Muscle of leg (tissue), 11 donors: ENCODE measurements around the gene CDH23. TPM values are rescaled to one million over a fixed set of nuclear protein-coding genes. Genes with fewer than 3 reads are reported as not detected.
A peak's percentile ranks its signal among the peaks of the same experiment; 100 is the strongest.

ENCODE experiments used
- DNase-seq: peaks from one replicate; pipeline ENCODE4 v3.0.0; 2013
- H3K27ac ChIP-seq: one replicate; pipeline ENCODE4 v1.5.1; 2013; ENCODE audit warnings: mild to moderate bottlenecking, low read length, control low read depth
- H3K27me3 ChIP-seq: one replicate; pipeline ENCODE4 v1.6.1; 2013; ENCODE audit warnings: low read length; ENCODE audit not compliant: control insufficient read depth, insufficient read depth
- H3K36me3 ChIP-seq: one replicate; pipeline ENCODE4 v1.6.1; 2013; ENCODE audit warnings: low read length; ENCODE audit not compliant: control insufficient read depth, insufficient read depth
- H3K4me1 ChIP-seq: one replicate; pipeline ENCODE4 v1.6.1; 2013; ENCODE audit warnings: low read length; ENCODE audit not compliant: control insufficient read depth, insufficient read depth
- H3K4me3 ChIP-seq: one replicate; pipeline ENCODE4 v1.5.1; 2013; ENCODE audit warnings: low read length, control low read depth
- H3K9me3 ChIP-seq: replicated peaks from 2 replicates; pipeline ENCODE4 v1.6.1; 2013; ENCODE audit warnings: low read depth, low read length; ENCODE audit not compliant: control insufficient read depth
- WGBS: methylation state at CpG from one replicate; pipeline ENCODE4 v1.1.5; 2013; ENCODE audit warnings: missing lambda C conversion rate; ENCODE audit not compliant: insufficient coverage; 5-methylcytosine and 5-hydroxymethylcytosine counted together
- polyA plus RNA-seq, 8 donors: library from polyadenylated mRNA; unstranded; fragments of 120-200 nt; gene quantifications; one replicate each; pipeline versions ENCODE4 v1.2.1 to v1.2.3, GENCODE V29; 2013; ENCODE audit warnings: inconsistent platforms in 1 of 8, low replicate concordance in 1 of 8; ENCODE audit not compliant: insufficient read length in 8 of 8, insufficient read depth in 1 of 8
- total RNA-seq: library from RNA; stranded (reverse); fragments of 120-200 nt; gene quantifications from one replicate; pipeline ENCODE4 v1.2.4, GENCODE V29; 2013

CDH23 gene
- total and polyA plus RNA-seq, 9 donors: 3.4 to 5.7 (median 4.9) TPM

DNA sequence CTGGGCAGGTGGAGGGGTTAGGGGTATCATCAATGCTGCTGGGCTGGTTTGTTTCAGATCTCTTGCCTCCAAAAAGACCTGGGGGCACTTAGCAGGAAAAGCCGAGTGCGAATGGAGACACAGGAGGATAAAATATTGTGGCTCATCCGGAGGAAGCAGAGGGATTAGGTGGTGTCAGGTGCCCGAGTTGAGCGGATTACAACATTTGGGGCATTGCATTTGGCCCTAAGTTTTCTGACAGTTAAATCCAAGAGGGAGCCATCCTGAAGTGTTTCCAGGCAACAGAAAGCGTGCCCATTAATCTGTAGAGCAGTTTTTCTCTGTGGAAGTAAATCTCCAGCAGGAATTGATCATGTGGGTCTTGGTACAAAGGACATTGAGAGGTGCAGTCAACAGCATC is 85.9 kb downstream of the CDH23 start:
- Histone ChIP-seq H3K4me3 (no peak overlapping the region), H3K4me1 (no peaks in the 10 kb centered on the region), H3K9me3 (no peaks in the 10 kb centered on the region), H3K27me3 (peaks cover 18% of the 10 kb centered on the region), H3K27ac (no peak overlapping the region), H3K36me3 (no peaks in the 10 kb centered on the region)
- DNase-seq: no peak
- 77% methylated on average over 6 of the region's 6 CpGs for WGBS

- Histone ChIP-seq H3K27me3 (peaks cover 18% of the 10 kb centered on the region), H3K9me3 (peaks cover 3% of the 10 kb centered on the region), H3K27ac (no peak overlapping the region), H3K4me3 (no peak overlapping the region), H3K36me3 (no peaks in the 10 kb centered on the region), H3K4me1 (no peaks in the 10 kb centered on the region)
- 75% methylated on average over 3 of the region's 4 CpGs for WGBS
- no peak for DNase-seq
These were observed 86.4 kb downstream of the CDH23 start for GRCh38 chr10:71483135-71483534.

- Histone ChIP-seq H3K4me1 (no peaks in the 10 kb centered on the region), H3K9me3 (peaks cover 9% of the 10 kb centered on the region), H3K27me3 (peaks cover 18% of the 10 kb centered on the region), H3K36me3 (no peaks in the 10 kb centered on the region), H3K4me3 (no peak overlapping the region), H3K27ac (no peak overlapping the region)
- DNase-seq: no peak
- WGBS: 47% methylated on average over 13 of the region's 22 CpGs
These were observed 87.4 kb downstream of the CDH23 start for GRCh38 chr10:71483885-71484751.

- Histone ChIP-seq H3K4me1 (no peaks in the 10 kb centered on the region), H3K4me3 (no peak overlapping the region), H3K27me3 (peaks cover 13% of the 10 kb centered on the region), H3K36me3 (no peaks in the 10 kb centered on the region), H3K27ac (no peak overlapping the region), H3K9me3 (peaks cover 15% of the 10 kb centered on the region)
- WGBS: 23% methylated on average over 5 of the region's 6 CpGs
- DNase-seq: peak; percentile 25
These were observed 89.9 kb downstream of the CDH23 start for GRCh38 chr10:71486484-71487114.

- no peaks in the 10 kb centered on the region for H3K4me1 ChIP-seq
- peaks cover 13% of the 10 kb centered on the region for H3K27me3 ChIP-seq
- WGBS: 100% methylated on average over 1 of the region's 1 CpG
- H3K36me3 ChIP-seq: no peaks in the 10 kb centered on the region
- H3K9me3 ChIP-seq: peaks cover 15% of the 10 kb centered on the region
- DNase-seq: no peak
- H3K27ac ChIP-seq: no peak overlapping the region
- H3K4me3 ChIP-seq: no peak overlapping the region
These were observed 91.0 kb downstream of the CDH23 start for GRCh38 chr10:71487726-71488125.

DNA sequence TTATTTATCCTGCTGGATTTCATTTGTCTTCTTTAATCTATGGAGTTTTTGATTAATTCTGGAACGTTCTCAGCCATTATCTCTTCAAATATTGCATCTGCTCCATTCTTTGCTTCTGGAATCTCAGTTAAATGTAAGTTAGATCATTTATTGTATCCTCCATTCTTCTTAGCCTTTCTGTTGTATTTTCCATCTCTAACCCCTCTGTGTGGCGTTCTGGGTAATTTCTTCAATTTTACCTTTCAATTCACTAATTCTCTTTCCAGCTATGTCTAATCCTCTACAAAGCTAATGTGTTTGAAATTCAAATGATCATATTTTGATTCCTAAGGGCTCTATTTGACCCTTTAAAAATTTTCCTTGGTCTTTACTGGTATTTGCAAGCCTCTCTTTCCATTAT is 92.4 kb downstream of the CDH23 start:
- no peak overlapping the region for H3K4me3 ChIP-seq
- peaks cover 15% of the 10 kb centered on the region for H3K9me3 ChIP-seq
- WGBS: no CpG with 5 or more reads among the region's 2 CpGs
- peaks cover 5% of the 10 kb centered on the region for H3K27me3 ChIP-seq
- no peak for DNase-seq
- no peak overlapping the region for H3K27ac ChIP-seq
- no peaks in the 10 kb centered on the region for H3K4me1 ChIP-seq
- H3K36me3 ChIP-seq: no peaks in the 10 kb centered on the region

GRCh38 chr10:71492872-71493271 is 96.2 kb downstream of the CDH23 start:
- Histone ChIP-seq H3K9me3 (peaks cover 15% of the 10 kb centered on the region), H3K4me3 (no peak overlapping the region), H3K36me3 (no peaks in the 10 kb centered on the region), H3K27me3 (peaks cover 2% of the 10 kb centered on the region), H3K27ac (no peak overlapping the region), H3K4me1 (no peaks in the 10 kb centered on the region)
- DNase-seq: peak; percentile 27
- 60% methylated on average over 3 of the region's 6 CpGs for WGBS

- Histone ChIP-seq H3K9me3 (peaks cover 8% of the 10 kb centered on the region), H3K4me3 (no peak overlapping the region), H3K27ac (no peak overlapping the region), H3K27me3 (peaks cover 6% of the 10 kb centered on the region), H3K4me1 (no peaks in the 10 kb centered on the region), H3K36me3 (no peaks in the 10 kb centered on the region)
- no peak for DNase-seq
- no CpG with 5 or more reads among the region's 6 CpGs for WGBS
These were observed 97.0 kb downstream of the CDH23 start for GRCh38 chr10:71493741-71494140.

DNA sequence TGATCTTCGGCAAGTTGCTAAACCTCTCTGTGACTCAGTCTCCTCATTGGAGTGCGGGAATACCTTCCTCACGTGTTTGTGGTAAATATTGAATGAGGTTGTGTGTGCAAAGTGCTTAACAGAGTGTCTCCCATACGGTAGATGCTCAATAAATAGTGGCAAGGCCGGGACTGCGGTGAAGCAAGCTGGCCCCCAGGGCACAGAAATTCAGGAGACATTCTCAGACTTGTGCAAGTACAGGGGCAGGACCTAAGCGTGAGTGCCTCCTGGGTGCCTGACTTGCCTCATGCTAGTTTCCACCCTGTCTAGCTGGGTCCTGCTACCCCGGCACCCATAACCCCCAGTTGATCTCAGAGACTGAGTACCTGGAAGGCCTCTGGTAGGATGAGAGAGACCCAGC is 97.8 kb downstream of the CDH23 start:
- WGBS: 77% methylated on average over 5 of the region's 8 CpGs
- Histone ChIP-seq H3K4me1 (no peaks in the 10 kb centered on the region), H3K27ac (no peak overlapping the region), H3K27me3 (peaks cover 6% of the 10 kb centered on the region), H3K4me3 (no peak overlapping the region), H3K36me3 (no peaks in the 10 kb centered on the region), H3K9me3 (peaks cover 3% of the 10 kb centered on the region)
- DNase-seq: no peak

DNA sequence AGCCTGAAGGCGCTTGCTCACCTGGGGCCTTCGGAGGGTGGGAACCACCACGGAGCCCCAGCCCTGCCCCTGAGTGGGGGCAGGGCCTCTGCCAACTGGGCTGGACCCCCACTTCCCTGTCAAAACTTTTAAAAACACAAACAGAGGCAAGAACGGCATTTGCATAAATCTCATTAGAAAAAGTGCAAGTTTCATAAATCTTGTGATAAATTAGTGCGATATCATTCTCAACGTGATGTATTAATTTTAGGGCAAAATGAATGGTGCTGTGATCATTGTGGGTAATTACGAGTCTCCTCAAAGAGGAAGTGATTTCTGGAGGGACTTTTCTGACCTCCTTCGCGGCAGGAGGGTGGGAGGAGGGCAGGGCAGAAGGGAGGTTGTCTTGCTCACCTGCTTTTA is 98.3 kb downstream of the CDH23 start:
- WGBS: 77% methylated on average over 8 of the region's 9 CpGs
- no peaks in the 10 kb centered on the region for H3K9me3 ChIP-seq
- no peak overlapping the region for H3K27ac ChIP-seq
- H3K4me1 ChIP-seq: no peaks in the 10 kb centered on the region
- H3K36me3 ChIP-seq: no peaks in the 10 kb centered on the region
- no peak overlapping the region for H3K4me3 ChIP-seq
- H3K27me3 ChIP-seq: peaks cover 6% of the 10 kb centered on the region
- no peak for DNase-seq
